Activated CD4-positive, alpha-beta T cell treated with anti-CD3 and anti-CD28 coated beads for 36 hours (primary cell): ENCODE measurements around the gene PRR14L. TPM values are rescaled to one million over a fixed set of nuclear protein-coding genes. Genes with fewer than 3 reads are reported as not detected.

Experiments used
- ATAC-seq: fragments of 200-7000 bp; cut with Tn5 transposase; one replicate; pipeline ENCODE4 v1.10.0; 2021; ENCODE audit warnings: mild to moderate bottlenecking, moderate library complexity
- CTCF ChIA-PET: fragments of 350-600 bp; sonication (Branson Sonifier 250); formaldehyde crosslinking; loops from one replicate; lab custom pipeline; 2021; ENCODE audit warnings: antibody characterized with exemption; lab: Charles Lee
- POLR2A ChIA-PET: fragments of 350-600 bp; sonication (Branson Sonifier 250); formaldehyde crosslinking; loops from one replicate; lab custom pipeline; 2021; ENCODE audit warnings: antibody characterized with exemption, inconsistent platforms; lab: Charles Lee
- DNase-seq: peaks from one replicate; pipeline ENCODE4 v3.0.0-alpha.2; 2020
- H3K27ac Mint-ChIP-seq: one replicate; pipeline ENCODE4 v1.8.0; 2021; ENCODE audit warnings: mixed read lengths
- H3K27me3 Mint-ChIP-seq: one replicate; pipeline ENCODE4 v1.8.0; 2021; ENCODE audit warnings: mixed read lengths
- H3K36me3 Mint-ChIP-seq: one replicate; pipeline ENCODE4 v1.8.0; 2021; ENCODE audit warnings: low read depth, mixed read lengths
- H3K4me1 Mint-ChIP-seq: one replicate; pipeline ENCODE4 v1.8.0; 2021; ENCODE audit warnings: mixed read lengths
- H3K4me3 Mint-ChIP-seq: one replicate; pipeline ENCODE4 v1.8.0; 2021; ENCODE audit warnings: mild to moderate bottlenecking, moderate library complexity, mixed read lengths
- H3K9me3 Mint-ChIP-seq: one replicate; pipeline ENCODE4 v1.8.0; 2021; ENCODE audit warnings: low read depth, mixed read lengths
- intact Hi-C, 2 experiments: fragments of 100-400 bp; cut with DNase I in 1 of 2; cut with micrococcal nuclease in 1 of 2; formaldehyde crosslinking; loops; one replicate each; pipeline versions ENCODE4 v1.14.2 to v1.15.1; 2022 to 2024; cut with DNase I, micrococcal nuclease
- total RNA-seq, 2 experiments: library from RNA; stranded (reverse); gene quantifications; one replicate each; pipeline ENCODE4 v1.2.3, GENCODE V29; 2021

The PRR14L gene
- total RNA-seq, 2 experiments from 2014 or later: 48.2 to 52.2 TPM

DNA sequence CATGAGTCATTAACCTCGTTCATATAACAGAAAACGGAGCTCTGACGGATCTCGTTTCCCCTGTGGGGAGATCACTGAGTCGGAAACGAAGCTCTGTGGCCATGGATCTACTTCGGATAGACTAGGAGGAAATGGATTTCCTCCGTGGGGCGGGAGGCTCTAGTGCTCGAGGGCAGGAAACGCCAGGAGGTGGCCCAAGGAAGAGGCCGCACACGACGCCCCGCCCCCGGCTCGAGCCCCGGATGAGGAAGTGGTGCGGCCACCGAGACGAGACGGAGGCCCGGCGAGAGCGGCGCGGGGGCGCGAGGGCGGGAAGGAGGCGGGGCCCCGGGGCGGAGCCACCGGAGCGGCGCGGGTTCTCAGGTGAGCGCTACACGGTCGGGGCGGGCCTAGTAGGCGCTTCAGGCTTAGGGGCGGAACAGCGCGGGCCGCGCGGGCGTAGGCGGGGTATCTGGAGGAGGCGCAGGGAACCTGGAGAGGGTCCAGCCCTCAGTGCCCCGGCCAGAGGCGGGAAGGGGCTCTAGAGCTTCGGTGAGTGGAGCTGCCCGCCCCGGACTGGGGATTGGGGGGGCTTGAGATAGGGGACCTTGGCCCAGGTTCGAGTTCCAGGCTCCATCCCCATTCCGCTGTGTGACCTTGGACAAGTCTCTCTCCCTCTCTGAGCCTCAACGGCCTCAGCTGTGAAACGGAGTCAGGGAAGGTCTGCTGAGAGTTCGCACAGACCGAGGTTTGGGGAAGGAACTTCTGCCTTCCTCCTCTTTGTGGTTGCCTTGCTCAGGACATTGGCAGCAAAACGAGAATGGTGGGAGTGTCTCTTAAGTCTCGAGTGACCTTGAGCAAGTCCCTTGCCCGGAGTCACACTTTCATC is 3.9 kb upstream of the PRR14L start, which contains the start of gene DEPDC5:
DEPDC5 (plus strand) TSS at position 386 of the 868 bp plus-strand sequence. CDS start 903 bp downstream, outside the sequence.
- intact Hi-C loops: loop anchor here (1.0 to 5.0 kb wide), 18 partner anchors 75 to 1871 kb away; partner anchors contain the start of genes DRG1 (in 1 of the 2), EIF4ENIF1 (in 1 of the 2), FBXO7 (in 1 of the 2) and LIMK2 (in 1 of the 2)

DNA sequence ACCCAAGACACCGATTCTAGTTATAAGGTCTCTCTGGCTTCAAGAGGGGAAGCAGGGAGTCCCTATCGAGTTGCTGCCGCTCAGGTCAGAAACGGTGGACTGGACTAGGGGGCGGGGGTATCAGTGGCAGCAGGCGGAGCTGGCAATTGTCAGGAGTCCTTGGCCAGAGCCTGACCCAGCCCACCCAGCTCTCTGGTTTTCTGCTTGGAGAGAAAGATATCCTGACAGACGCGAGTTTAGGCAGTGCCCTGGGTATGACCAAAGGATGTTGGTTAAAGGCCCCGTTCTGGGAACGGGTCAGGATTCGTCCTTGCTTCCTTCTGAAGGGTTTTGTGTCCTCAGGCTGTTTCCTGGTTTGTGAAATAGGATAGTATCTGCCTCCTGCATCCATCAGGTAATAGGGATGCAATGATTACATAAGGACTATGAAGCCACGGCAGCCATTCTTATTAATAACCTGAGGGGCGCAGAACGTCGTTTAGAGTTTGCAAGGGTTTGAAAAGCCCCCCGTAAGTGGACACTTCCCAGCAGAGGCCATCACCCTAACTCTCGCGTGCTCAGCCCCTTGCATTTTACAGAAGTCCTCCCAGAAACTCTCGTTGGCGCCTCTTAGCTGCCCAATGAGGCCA is 3.2 kb upstream of the PRR14L start:
- peaks cover 40% of the 10 kb centered on the region for H3K4me1 Mint-ChIP-seq

More for the DNA sequence above, 3.9 kb upstream of the PRR14L start, which contains the start of gene DEPDC5:
- peak; percentile 84 for ATAC-seq
- H3K9me3 Mint-ChIP-seq: no peaks in the 10 kb centered on the region
- peaks cover 33% of the 10 kb centered on the region for H3K4me1 Mint-ChIP-seq
- H3K36me3 Mint-ChIP-seq: peaks cover 17% of the 10 kb centered on the region
- POLR2A ChIA-PET: interaction anchor here (0.6 to 1.1 kb wide), 4 partner anchors 92 to 460 kb away, joined by 3 to 9 read pairs (median 6); partner anchors contain the start of gene PISD
- no peaks in the 10 kb centered on the region for H3K27me3 Mint-ChIP-seq
- peak; percentile 98 for DNase-seq
- H3K4me3 Mint-ChIP-seq: peak within 1 kb of the TSS; percentile 96
- CTCF ChIA-PET: interaction anchor here (1.0 to 1.2 kb wide), 4 partner anchors 63 to 217 kb away, joined by 3 to 5 read pairs (median 4); no protein-coding TSS in a partner anchor
- H3K27ac Mint-ChIP-seq: peak within 1 kb of the TSS; percentile 98

DNA sequence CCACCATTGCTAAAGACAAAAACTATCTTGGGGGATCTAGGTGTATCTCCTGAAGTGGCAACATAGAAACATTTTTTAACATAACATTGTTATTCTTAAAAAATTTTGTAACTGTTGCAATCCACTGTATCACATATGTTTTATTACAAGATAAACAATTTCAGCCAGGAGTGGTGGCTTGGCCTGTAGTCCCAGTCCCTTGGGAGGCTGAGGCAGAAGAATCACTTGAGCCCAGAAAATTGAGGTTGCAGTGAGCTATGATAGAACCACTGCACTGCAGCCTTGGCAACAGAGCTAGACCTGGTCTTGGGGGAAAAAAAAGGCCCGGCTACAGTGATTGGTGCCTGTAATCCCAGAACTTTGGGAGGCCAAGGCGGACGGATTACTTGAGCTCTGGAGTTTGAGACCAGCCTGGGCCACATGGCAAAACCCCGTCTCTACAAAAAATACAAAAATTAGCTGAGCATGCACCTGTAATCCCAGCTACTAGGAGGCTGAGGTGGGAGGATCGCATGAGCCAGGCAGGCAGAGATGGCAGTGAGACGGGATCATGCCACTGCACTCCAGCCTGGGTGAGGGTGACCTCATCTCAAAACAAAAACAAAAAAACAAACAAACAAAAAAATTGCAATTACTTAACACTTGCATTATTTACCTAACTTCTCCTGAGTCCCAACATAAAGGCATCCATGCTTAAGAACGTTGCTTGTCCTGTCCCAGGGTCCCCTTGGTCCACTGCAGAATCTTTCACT is 2.3 kb upstream of the PRR14L start:
- intact Hi-C loops: loop anchor here (2.0 to 5.0 kb wide), 6 partner anchors 195 to 723 kb away; partner anchors contain the start of genes EIF4ENIF1 (in 1 of the 2), FBXO7 (in 1 of the 2), PATZ1 (in 1 of the 2) and PIK3IP1 (in 1 of the 2)
- Mint-ChIP-seq H3K36me3 (peaks cover 17% of the 10 kb centered on the region), H3K27me3 (no peaks in the 10 kb centered on the region), H3K4me1 (peaks cover 49% of the 10 kb centered on the region), H3K27ac (peak overlapping the region; percentile 98), H3K9me3 (no peaks in the 10 kb centered on the region), H3K4me3 (peak overlapping the region; percentile 96)
- ChIA-PET POLR2A (no interaction called here), CTCF (interaction anchor here (0.7 to 1.2 kb wide), 2 partner anchors 62 to 143 kb away, joined by 3 read pairs; no protein-coding TSS in a partner anchor)
- ATAC-seq (no peak), DNase-seq (no peak)

More for the DNA sequence above, 3.2 kb upstream of the PRR14L start:
- no peaks in the 10 kb centered on the region for H3K9me3 Mint-ChIP-seq
- POLR2A ChIA-PET: interaction anchor here (1.0 to 1.1 kb wide), 3 partner anchors 91 to 460 kb away, joined by 5 to 9 read pairs (median 6); partner anchors contain the start of gene PISD
- ATAC-seq (no peak), DNase-seq (peak; percentile 19)
- no peaks in the 10 kb centered on the region for H3K27me3 Mint-ChIP-seq
- CTCF ChIA-PET: interaction anchor here (1.1 to 1.2 kb wide), 3 partner anchors 63 to 218 kb away, joined by 3 to 5 read pairs (median 3); no protein-coding TSS in a partner anchor
- H3K36me3 Mint-ChIP-seq: peaks cover 11% of the 10 kb centered on the region
- H3K27ac Mint-ChIP-seq: peak overlapping the region; percentile 98
- intact Hi-C loops: loop anchor here (1.0 to 5.0 kb wide), 15 partner anchors 91 to 784 kb away; partner anchors contain the start of genes DRG1 (in 1 of the 2), EIF4ENIF1 (in 1 of the 2), FBXO7 (in 1 of the 2) and PATZ1 (in 1 of the 2)
- H3K4me3 Mint-ChIP-seq: peak overlapping the region; percentile 96

DNA sequence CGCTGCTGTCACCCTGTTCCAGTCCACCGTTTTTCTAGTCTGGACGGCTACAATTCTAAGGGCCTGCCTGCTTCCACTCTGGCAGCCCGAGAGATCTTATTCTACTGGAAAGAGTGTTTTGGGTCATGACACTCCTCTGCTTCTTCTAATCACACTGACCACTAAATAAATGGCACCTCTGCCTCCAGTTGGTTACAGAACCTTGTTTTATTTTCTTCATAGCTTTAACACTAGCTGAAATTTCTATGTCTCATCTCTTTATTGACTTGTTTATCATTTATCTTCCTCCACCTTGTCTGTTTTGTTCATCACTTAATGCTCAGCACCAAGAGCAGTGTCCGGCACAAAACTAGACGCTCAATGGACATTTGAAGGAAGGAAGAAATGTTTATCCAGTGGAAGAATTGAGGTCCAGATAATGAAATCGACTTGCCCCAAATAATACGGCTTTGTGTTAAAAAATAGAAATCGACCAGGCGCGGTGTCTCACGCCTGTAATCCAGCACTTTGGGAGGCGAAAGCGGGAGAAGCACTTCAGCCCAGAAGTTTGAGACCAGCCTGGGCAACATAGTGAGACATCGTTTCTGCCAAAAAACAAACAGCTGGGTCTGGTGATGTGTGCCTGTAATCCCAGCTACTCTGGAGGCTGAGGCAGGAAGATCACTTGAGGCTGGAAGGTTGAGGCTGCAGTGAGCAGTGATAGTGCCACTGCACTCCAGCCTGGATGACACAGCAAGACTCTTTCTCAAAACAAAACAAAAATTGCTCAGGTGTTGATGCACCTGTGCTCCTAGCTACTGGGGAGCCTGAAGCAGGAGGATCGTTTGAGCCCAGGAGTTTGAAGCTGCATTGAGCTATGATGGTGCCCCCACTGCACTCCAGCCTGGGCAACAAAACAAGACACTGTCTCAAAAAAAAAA is 693 bp upstream of the PRR14L start:
- peak overlapping the region; percentile 93 for H3K27ac Mint-ChIP-seq
- H3K27me3 Mint-ChIP-seq: no peaks in the 10 kb centered on the region
- ChIA-PET CTCF (interaction anchor here (1.1 kb wide), 1 partner anchor 89 kb away, joined by 3 read pairs; the partner anchor contains the start of gene PISD), POLR2A (interaction anchor here (1.7 kb wide), 1 partner anchor 88 kb away, joined by 8 read pairs; the partner anchor contains the start of gene PISD)
- H3K4me3 Mint-ChIP-seq: peak overlapping the region; percentile 89
- no peaks in the 10 kb centered on the region for H3K9me3 Mint-ChIP-seq
- intact Hi-C loops: loop anchor here (1.0 to 5.0 kb wide), 9 partner anchors 74 to 732 kb away; partner anchors contain the start of genes PATZ1 (in 1 of the 2), PIK3IP1 (in 1 of the 2), PISD (in 1 of the 2) and RTCB (in 1 of the 2)
- ATAC-seq (no peak), DNase-seq (peak; percentile 10)
- H3K4me1 Mint-ChIP-seq: peaks cover 50% of the 10 kb centered on the region
- H3K36me3 Mint-ChIP-seq: peaks cover 13% of the 10 kb centered on the region

DNA sequence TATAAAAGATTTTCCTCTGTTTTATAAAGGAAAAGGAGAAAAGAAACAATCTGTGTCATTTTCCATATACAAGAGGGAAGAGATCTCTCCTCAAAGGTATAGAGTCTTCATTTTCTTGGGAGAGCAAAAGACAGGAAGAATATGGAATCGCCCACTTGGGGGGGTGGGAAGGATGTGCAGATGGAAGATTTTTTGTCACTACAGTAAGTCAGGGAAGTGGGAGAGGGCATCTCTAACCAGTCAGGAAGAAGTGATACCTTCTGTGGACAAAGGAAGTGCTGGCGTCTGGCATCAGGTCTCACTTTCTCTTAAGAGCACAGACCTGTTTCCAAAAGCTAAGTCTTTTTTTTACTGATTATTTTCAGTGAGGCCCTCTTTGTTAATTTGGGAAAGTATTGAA is 1.4 kb downstream of the PRR14L start:
- DNase-seq (no peak), ATAC-seq (no peak)
- peaks cover 42% of the 10 kb centered on the region for H3K4me1 Mint-ChIP-seq
- H3K27ac Mint-ChIP-seq: peak overlapping the region; percentile 93
- H3K36me3 Mint-ChIP-seq: peaks cover 20% of the 10 kb centered on the region
- intact Hi-C loops: loop anchor here in 1 of 2 experiments (5.0 kb wide), 1 partner anchor 1156 kb away; the partner anchor contains the start of gene PES1
- no peaks in the 10 kb centered on the region for H3K9me3 Mint-ChIP-seq
- ChIA-PET CTCF (interaction anchor here (1.1 to 1.2 kb wide), 2 partner anchors 83 to 86 kb away, joined by 3 read pairs; partner anchors contain the start of gene PISD), POLR2A (interaction anchor here (0.6 to 1.1 kb wide), 2 partner anchors 10 to 86 kb away, joined by 3 to 4 read pairs; partner anchors contain the start of gene PISD)
- H3K27me3 Mint-ChIP-seq: no peaks in the 10 kb centered on the region
- H3K4me3 Mint-ChIP-seq: peak overlapping the region; percentile 89

DNA sequence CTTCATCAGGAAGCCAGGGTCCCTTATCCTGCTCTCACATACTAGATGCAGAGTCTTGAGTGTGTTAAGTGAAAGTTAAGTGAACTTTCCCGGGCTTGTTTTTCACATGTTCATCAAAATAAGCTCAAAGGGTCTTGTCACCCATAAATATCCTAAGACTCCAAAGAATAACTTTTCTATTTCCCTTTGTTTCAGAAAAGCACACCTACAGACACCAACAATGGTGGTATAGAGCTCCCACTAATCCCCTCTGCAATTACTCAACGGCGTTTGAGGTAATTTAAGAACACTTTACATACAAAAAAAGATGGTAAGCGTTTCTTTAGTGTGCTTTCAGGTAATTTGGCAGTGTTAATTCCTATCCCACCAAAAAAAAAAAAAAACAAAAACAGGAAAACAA is 2.5 kb downstream of the PRR14L start:
- H3K27me3 Mint-ChIP-seq: no peaks in the 10 kb centered on the region
- ATAC-seq: no peak
- intact Hi-C loops: loop anchor here in 1 of 2 experiments (5.0 kb wide), 1 partner anchor 1155 kb away; the partner anchor contains the start of gene PES1
- no peak for DNase-seq
- H3K36me3 Mint-ChIP-seq: peaks cover 28% of the 10 kb centered on the region
- ChIA-PET POLR2A (no interaction called here), CTCF (interaction anchor here (0.7 to 1.2 kb wide), 2 partner anchors 9 to 139 kb away, joined by 3 to 4 read pairs; no protein-coding TSS in a partner anchor)
- peak overlapping the region; percentile 89 for H3K4me3 Mint-ChIP-seq
- no peaks in the 10 kb centered on the region for H3K9me3 Mint-ChIP-seq
- peaks cover 37% of the 10 kb centered on the region for H3K4me1 Mint-ChIP-seq
- no peak overlapping the region for H3K27ac Mint-ChIP-seq

DNA sequence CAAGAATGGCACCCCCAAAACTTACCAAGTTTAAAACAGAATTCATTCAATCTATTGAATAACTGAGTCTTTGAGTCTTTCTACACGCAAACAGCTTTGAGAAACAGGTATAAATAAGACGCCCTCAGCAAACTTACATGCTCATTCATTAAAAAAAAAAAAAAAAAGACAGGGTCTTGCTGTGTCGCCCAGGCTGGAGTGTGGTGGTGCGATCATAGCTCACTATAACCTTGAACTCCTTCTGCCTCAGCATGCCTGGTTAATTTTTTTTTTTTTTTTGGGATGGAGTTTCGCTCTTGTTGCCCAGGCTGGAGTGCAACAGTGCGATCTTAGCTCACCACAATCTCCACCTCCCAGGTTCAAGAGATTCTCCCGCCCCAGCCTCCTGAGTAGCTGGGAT is 6.1 kb downstream of the PRR14L start:
- H3K27me3 Mint-ChIP-seq: no peaks in the 10 kb centered on the region
- H3K36me3 Mint-ChIP-seq: peaks cover 40% of the 10 kb centered on the region
- ATAC-seq (no peak), DNase-seq (no peak)
- ChIA-PET POLR2A (interaction anchor here (0.6 to 0.7 kb wide), 3 partner anchors 36 to 411 kb away, joined by 3 to 4 read pairs (median 3); no protein-coding TSS in a partner anchor), CTCF (interaction anchor here (0.6 kb wide), 1 partner anchor 52 kb away, joined by 3 read pairs; no protein-coding TSS in a partner anchor)
- no peaks in the 10 kb centered on the region for H3K9me3 Mint-ChIP-seq
- peaks cover 44% of the 10 kb centered on the region for H3K4me1 Mint-ChIP-seq
- no peak overlapping the region for H3K4me3 Mint-ChIP-seq
- intact Hi-C loops: loop anchor here in 1 of 2 experiments (5.0 kb wide), 1 partner anchor 47 kb away; no protein-coding TSS in a partner anchor
- H3K27ac Mint-ChIP-seq: no peak overlapping the region

DNA sequence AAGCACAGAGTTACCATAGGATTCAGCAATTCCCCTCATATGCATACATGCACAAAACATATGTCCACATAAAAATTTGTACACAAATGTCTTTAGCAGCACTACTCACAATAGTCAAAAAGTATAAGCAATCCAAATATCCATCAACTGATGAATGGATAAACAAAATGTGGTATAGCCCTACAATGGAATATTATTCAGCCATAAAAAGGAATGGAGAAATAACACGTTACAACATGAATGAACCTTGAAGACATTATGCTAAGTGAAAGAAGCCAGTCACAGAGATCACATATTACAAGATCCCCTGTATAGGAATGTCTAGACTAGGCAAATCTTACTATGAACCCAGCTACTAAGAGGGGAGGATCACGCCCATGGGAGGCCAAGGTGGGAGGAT is 7.2 kb downstream of the PRR14L start:
- peak overlapping the region; percentile 33 for H3K27ac Mint-ChIP-seq
- no peaks in the 10 kb centered on the region for H3K27me3 Mint-ChIP-seq
- DNase-seq: no peak
- POLR2A ChIA-PET: no interaction called here
- ATAC-seq: no peak
- CTCF ChIA-PET: no interaction called here
- H3K9me3 Mint-ChIP-seq: no peaks in the 10 kb centered on the region
- peaks cover 44% of the 10 kb centered on the region for H3K4me1 Mint-ChIP-seq
- no peak overlapping the region for H3K4me3 Mint-ChIP-seq
- H3K36me3 Mint-ChIP-seq: peaks cover 41% of the 10 kb centered on the region
- intact Hi-C loops: loop anchor here in 1 of 2 experiments (5.0 kb wide), 1 partner anchor 45 kb away; no protein-coding TSS in a partner anchor

DNA sequence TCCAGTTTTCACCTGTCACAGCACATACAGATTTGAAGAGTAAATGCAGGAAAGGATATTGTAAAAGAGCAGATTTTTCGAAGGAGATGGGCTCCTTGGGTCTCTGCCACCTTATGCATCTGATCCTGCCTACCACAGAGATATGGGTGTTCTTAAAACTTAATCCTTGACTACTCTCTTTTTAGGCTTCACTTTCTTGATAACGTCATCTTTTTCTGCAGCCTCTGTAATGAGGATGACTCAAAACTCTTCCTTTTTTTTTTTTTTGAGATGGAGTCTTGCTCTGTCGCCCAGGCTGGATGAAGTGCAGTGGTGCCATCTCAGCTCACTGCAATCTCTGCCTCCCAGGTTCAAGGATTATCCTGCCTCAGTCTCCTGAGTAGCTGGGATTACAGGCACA is 7.8 kb downstream of the PRR14L start:
- Mint-ChIP-seq H3K27ac (no peak overlapping the region), H3K36me3 (peaks cover 37% of the 10 kb centered on the region), H3K27me3 (no peaks in the 10 kb centered on the region), H3K4me3 (no peak overlapping the region), H3K9me3 (no peaks in the 10 kb centered on the region), H3K4me1 (peaks cover 40% of the 10 kb centered on the region)
- intact Hi-C loops: loop anchor here in 1 of 2 experiments (5.0 kb wide), 1 partner anchor 45 kb away; no protein-coding TSS in a partner anchor
- ATAC-seq (no peak), DNase-seq (no peak)
- POLR2A ChIA-PET: no interaction called here
- CTCF ChIA-PET: no interaction called here
